ENCODE results near the gene HSPA12A.

DNA sequence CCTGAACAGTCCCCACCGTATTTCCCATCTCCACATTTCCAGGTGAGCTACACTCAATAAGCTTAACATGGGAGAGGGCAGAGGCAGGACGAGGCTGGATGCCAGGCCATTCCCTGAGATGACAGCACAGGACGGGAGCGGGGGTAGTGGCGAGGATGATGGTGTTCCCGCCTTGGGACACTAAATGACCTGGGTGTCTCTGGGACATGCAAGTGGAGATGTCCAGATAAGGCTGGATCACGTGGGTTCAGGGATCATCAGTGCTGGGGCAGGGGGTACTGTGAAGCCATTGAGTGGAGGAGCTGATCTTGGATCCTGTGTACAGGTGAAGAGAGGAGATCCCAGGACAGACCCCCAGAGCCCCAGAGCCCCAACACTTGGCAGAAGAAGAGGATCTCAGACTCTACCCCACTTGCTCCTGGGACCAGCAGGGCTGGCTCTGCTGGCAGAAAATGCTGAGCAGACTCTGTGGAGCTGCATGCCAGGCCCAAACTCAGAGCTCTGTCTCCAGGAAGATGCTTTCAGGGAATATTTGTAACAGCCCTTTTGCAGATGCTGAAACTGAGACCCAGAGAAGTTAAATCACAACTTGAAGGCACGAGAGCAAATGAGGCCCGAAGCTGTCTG lies 29.7 kb upstream of the HSPA12A start:
- no peak for TF ChIP-seq EP300 (IDR thresholded peaks at IDR 0.05)
- TF ChIP-seq, protein P1, sequence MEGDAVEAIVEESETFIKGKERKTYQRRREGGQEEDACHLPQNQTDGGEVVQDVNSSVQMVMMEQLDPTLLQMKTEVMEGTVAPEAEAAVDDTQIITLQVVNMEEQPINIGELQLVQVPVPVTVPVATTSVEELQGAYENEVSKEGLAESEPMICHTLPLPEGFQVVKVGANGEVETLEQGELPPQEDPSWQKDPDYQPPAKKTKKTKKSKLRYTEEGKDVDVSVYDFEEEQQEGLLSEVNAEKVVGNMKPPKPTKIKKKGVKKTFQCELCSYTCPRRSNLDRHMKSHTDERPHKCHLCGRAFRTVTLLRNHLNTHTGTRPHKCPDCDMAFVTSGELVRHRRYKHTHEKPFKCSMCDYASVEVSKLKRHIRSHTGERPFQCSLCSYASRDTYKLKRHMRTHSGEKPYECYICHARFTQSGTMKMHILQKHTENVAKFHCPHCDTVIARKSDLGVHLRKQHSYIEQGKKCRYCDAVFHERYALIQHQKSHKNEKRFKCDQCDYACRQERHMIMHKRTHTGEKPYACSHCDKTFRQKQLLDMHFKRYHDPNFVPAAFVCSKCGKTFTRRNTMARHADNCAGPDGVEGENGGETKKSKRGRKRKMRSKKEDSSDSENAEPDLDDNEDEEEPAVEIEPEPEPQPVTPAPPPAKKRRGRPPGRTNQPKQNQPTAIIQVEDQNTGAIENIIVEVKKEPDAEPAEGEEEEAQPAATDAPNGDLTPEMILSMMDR (IDR thresholded peaks at IDR 0.05), result no peak
- TF ChIP-seq POLR2A (IDR thresholded peaks at IDR 0.05), result no peak
- TF ChIP-seq POLR2AphosphoS5 (IDR thresholded peaks at IDR 0.05), result no peak
